RWPE2 (cell line): ENCODE measurements around the gene FMNL2.

Experiments
- ATAC-seq: fragments of 200-7000 bp; cut with Tn5 transposase; 3 replicates; pipeline ENCODE4 v1.9.1; 2021; ENCODE audit warnings: low read depth
- DNase-seq: peaks from one replicate; pipeline ENCODE4 v3.0.0-alpha.2; 2020; ENCODE audit warnings: low spot score
- H3K27ac ChIP-seq: fragments of 450-650 bp; 2 replicates; pipeline ENCODE4 v1.5.1; 2017; ENCODE audit warnings: mild to moderate bottlenecking; ENCODE audit not compliant: poor library complexity, severe bottlenecking
- H3K27me3 ChIP-seq: fragments of 250-450 bp; sonication (Bioruptor Pico); 2 replicates; pipeline ENCODE4 v1.5.1; 2021; ENCODE audit warnings: mild to moderate bottlenecking, moderate library complexity; ENCODE audit not compliant: insufficient read depth, poor library complexity, severe bottlenecking
- H3K36me3 ChIP-seq: fragments of 250-450 bp; sonication (Bioruptor Pico); 2 replicates; pipeline ENCODE4 v1.5.1; 2020; ENCODE audit warnings: low read depth, mild to moderate bottlenecking, moderate library complexity
- H3K4me1 ChIP-seq: fragments of 250-450 bp; sonication (Bioruptor Pico); 2 replicates; pipeline ENCODE4 v1.5.1; 2021; ENCODE audit warnings: mild to moderate bottlenecking, moderate library complexity; ENCODE audit not compliant: insufficient read depth, poor library complexity, severe bottlenecking
- H3K4me3 ChIP-seq: fragments of 250-450 bp; sonication (Bioruptor Pico); 2 replicates; pipeline ENCODE4 v1.5.1; 2021; ENCODE audit warnings: mild to moderate bottlenecking, moderate library complexity; ENCODE audit not compliant: severe bottlenecking
- H3K9me3 ChIP-seq: fragments of 250-450 bp; sonication (Bioruptor Pico); 2 replicates; pipeline ENCODE4 v1.5.1; 2021; ENCODE audit warnings: mild to moderate bottlenecking, moderate library complexity; ENCODE audit not compliant: severe bottlenecking
- CTCF ChIP-seq: fragments of 450-650 bp; IDR thresholded peaks from one replicate; pipeline ENCODE4 v1.5.1; 2017; ENCODE audit warnings: mild to moderate bottlenecking, moderate library complexity; ENCODE audit not compliant: poor library complexity, severe bottlenecking

The FMNL2 gene

GRCh38 chr2:152529420-152530115 is 194.6 kb downstream of the FMNL2 start:
- TF ChIP-seq CTCF, result no peak
- Histone ChIP-seq H3K27ac (no peak overlapping the region), H3K27me3 (no peaks in the 10 kb centered on the region), H3K4me3 (no peak overlapping the region), H3K4me1 (peaks cover 25% of the 10 kb centered on the region), H3K9me3 (no peaks in the 10 kb centered on the region), H3K36me3 (no peaks in the 10 kb centered on the region)
- ATAC-seq (no peak), DNase-seq (no peak)

DNA sequence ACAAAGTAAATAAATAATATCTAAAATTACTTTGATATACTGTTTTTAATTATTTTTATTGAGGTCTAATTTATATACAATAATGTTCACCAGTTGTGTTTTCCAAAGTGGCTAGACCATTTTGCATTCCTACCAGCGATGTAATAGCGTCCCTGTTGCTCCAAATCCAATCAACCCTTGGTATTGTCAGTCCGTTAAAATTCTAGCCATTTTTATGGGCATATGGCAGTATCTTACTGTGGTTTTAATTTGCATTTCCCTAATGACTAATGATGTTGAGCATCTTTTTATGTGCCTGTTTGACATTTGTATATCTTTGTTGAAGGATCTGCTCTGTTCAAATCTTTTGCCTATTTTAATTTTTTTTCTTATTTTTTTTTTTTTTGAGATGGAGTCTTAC is 197.3 kb downstream of the FMNL2 start:
- Histone ChIP-seq H3K36me3 (no peaks in the 10 kb centered on the region), H3K9me3 (no peaks in the 10 kb centered on the region), H3K4me1 (no peaks in the 10 kb centered on the region), H3K27ac (no peak overlapping the region), H3K27me3 (no peaks in the 10 kb centered on the region), H3K4me3 (no peak overlapping the region)
- ATAC-seq, result no peak
- DNase-seq, result no peak
- TF ChIP-seq CTCF, result no peak

- no peak overlapping the region for H3K27ac ChIP-seq
- no peaks in the 10 kb centered on the region for H3K4me1 ChIP-seq
- no peak for DNase-seq
- no peak for ATAC-seq
- TF ChIP-seq CTCF, result no peak
- no peak overlapping the region for H3K4me3 ChIP-seq
- no peaks in the 10 kb centered on the region for H3K27me3 ChIP-seq
- H3K36me3 ChIP-seq, result no peaks in the 10 kb centered on the region
- no peaks in the 10 kb centered on the region for H3K9me3 ChIP-seq
These were observed 199.6 kb downstream of the FMNL2 start for GRCh38 chr2:152534460-152535135.

DNA sequence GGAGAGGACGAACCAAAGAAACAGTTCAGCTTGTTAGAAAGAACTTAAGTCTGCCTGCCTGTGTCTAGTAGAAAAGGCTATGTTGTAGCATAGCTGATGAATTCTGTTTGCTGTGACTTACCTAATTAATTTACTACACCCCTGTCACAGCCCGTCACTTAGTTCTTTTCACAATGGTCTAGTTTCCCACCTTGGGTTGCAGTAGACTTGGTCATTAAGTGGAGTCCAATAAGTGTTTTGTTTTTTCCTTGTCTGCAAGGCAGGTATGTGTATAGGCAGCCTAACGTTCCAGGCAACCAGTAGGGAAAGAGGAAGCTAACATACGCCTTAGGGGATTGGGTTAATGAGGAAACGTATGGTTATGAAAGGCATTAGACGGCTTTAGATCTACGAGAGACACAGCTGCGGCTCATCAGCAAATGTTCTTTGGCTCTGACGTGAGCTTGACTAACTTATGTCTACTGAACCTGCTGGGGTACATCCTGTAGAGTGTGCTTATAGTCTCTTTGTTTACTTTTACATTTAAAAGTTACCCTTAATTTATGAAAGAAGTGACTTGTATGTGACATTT is 202.2 kb downstream of the FMNL2 start:
- H3K36me3 ChIP-seq, result no peaks in the 10 kb centered on the region
- no peak overlapping the region for H3K4me3 ChIP-seq
- no peaks in the 10 kb centered on the region for H3K9me3 ChIP-seq
- H3K27me3 ChIP-seq, result no peaks in the 10 kb centered on the region
- ATAC-seq (peak; percentile 66), DNase-seq (no peak)
- no peak overlapping the region for H3K27ac ChIP-seq
- peaks cover 6% of the 10 kb centered on the region for H3K4me1 ChIP-seq
- no peak for TF ChIP-seq CTCF

GRCh38 chr2:152539424-152539823 is 204.4 kb downstream of the FMNL2 start:
- Histone ChIP-seq H3K36me3 (peaks cover 4% of the 10 kb centered on the region; the same call in 1 of the 2 replicates), H3K4me1 (peaks cover 21% of the 10 kb centered on the region), H3K27me3 (no peaks in the 10 kb centered on the region), H3K4me3 (no peak overlapping the region), H3K9me3 (no peaks in the 10 kb centered on the region), H3K27ac (no peak overlapping the region)
- DNase-seq (no peak), ATAC-seq (no peak)
- TF ChIP-seq CTCF, result no peak
